Measurements from ENCODE around the gene RIOX2. TPM values are rescaled to one million over a fixed set of nuclear protein-coding genes. Genes with fewer than 3 reads are reported as not detected.

RIOX2 gene
- total RNA-seq, 1 donor from 2014 or later: 10.4 TPM

GRCh38 chr3:97979610-97980009 is 7.4 kb upstream of the RIOX2 start:
- TF ChIP-seq, protein P1, sequence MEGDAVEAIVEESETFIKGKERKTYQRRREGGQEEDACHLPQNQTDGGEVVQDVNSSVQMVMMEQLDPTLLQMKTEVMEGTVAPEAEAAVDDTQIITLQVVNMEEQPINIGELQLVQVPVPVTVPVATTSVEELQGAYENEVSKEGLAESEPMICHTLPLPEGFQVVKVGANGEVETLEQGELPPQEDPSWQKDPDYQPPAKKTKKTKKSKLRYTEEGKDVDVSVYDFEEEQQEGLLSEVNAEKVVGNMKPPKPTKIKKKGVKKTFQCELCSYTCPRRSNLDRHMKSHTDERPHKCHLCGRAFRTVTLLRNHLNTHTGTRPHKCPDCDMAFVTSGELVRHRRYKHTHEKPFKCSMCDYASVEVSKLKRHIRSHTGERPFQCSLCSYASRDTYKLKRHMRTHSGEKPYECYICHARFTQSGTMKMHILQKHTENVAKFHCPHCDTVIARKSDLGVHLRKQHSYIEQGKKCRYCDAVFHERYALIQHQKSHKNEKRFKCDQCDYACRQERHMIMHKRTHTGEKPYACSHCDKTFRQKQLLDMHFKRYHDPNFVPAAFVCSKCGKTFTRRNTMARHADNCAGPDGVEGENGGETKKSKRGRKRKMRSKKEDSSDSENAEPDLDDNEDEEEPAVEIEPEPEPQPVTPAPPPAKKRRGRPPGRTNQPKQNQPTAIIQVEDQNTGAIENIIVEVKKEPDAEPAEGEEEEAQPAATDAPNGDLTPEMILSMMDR (IDR thresholded peaks at IDR 0.05): no peak
- TF ChIP-seq EZH2 (IDR thresholded peaks at IDR 0.05): no peak
- no peak for TF ChIP-seq EZH2phosphoT487 (IDR thresholded peaks at IDR 0.05)
- no peaks in the 10 kb centered on the region for H3K36me3 ChIP-seq
- H3K9me3 Mint-ChIP-seq: no peaks in the 10 kb centered on the region

GRCh38 chr3:97975466-97975865 is 3.2 kb upstream of the RIOX2 start:
- Histone ChIP-seq H3K9me3 (ENCODE audit: low read depth) (no peaks in the 10 kb centered on the region), H4K20me1 (ENCODE audit: low read depth) (no peaks in the 10 kb centered on the region), H3K27me3 (peaks cover 21% of the 10 kb centered on the region), H3K4me3 (no peak overlapping the region), H3K79me2 (ENCODE audit: low read depth) (no peaks in the 10 kb centered on the region), H3K27ac (no peak overlapping the region), H3K9ac (no peak overlapping the region), H2AFZ (replicated peaks) (no peak overlapping the region), H3F3A (ENCODE audit: low read depth) (no peaks in the 10 kb centered on the region), H3K4me2 (no peak overlapping the region), H3K4me1 (no peaks in the 10 kb centered on the region), H3K36me3 (no peaks in the 10 kb centered on the region)
- H3K4me1 Mint-ChIP-seq: peaks cover 5% of the 10 kb centered on the region
- no peak overlapping the region for H3K4me3 Mint-ChIP-seq
- TF ChIP-seq EZH2phosphoT487 (IDR thresholded peaks at IDR 0.05) (no peak), EZH2 (IDR thresholded peaks at IDR 0.05) (no peak)
- TF ChIP-seq, protein P1 (IDR thresholded peaks at IDR 0.05): peak; percentile 15
- no peak for DNase-seq (ENCODE audit: low spot score)
- H3K36me3 Mint-ChIP-seq: no peaks in the 10 kb centered on the region
- H3K27ac Mint-ChIP-seq: no peak overlapping the region
- no peaks in the 10 kb centered on the region for H3K9me3 Mint-ChIP-seq
- H3K27me3 Mint-ChIP-seq (ENCODE audit: insufficient read depth, low read depth): peaks cover 7% of the 10 kb centered on the region

More at GRCh38 chr3:97979610-97980009, 7.4 kb upstream of the RIOX2 start:
- Histone ChIP-seq H3K4me2 (no peak overlapping the region), H2AFZ (replicated peaks) (no peak overlapping the region), H3K27ac (no peak overlapping the region), H3K27me3 (no peaks in the 10 kb centered on the region), H4K20me1 (ENCODE audit: low read depth) (no peaks in the 10 kb centered on the region), H3K4me3 (no peak overlapping the region), H3K9me3 (ENCODE audit: low read depth) (no peaks in the 10 kb centered on the region), H3K4me1 (no peaks in the 10 kb centered on the region), H3K9ac (no peak overlapping the region), H3K79me2 (ENCODE audit: low read depth) (no peaks in the 10 kb centered on the region), H3F3A (ENCODE audit: low read depth) (no peaks in the 10 kb centered on the region)
- H3K4me3 Mint-ChIP-seq: no peak overlapping the region
- H3K27ac Mint-ChIP-seq: no peak overlapping the region
- peaks cover 3% of the 10 kb centered on the region for H3K27me3 Mint-ChIP-seq (ENCODE audit: insufficient read depth, low read depth)
- no peaks in the 10 kb centered on the region for H3K36me3 Mint-ChIP-seq
- no peaks in the 10 kb centered on the region for H3K4me1 Mint-ChIP-seq
- peak; percentile 27 for DNase-seq (ENCODE audit: low spot score)

- H3K36me3 ChIP-seq: no peaks in the 10 kb centered on the region
- peaks cover 7% of the 10 kb centered on the region for H3K4me1 Mint-ChIP-seq
- TF ChIP-seq EZH2phosphoT487 (IDR thresholded peaks at IDR 0.05) (no peak), EZH2 (IDR thresholded peaks at IDR 0.05) (no peak)
- TF ChIP-seq, protein P1 (IDR thresholded peaks at IDR 0.05): no peak
These were observed 2.8 kb upstream of the RIOX2 start for GRCh38 chr3:97974996-97975395.

More at GRCh38 chr3:97974996-97975395, 2.8 kb upstream of the RIOX2 start:
- Mint-ChIP-seq H3K36me3 (no peaks in the 10 kb centered on the region), H3K27me3 (ENCODE audit: insufficient read depth, low read depth) (peaks cover 7% of the 10 kb centered on the region), H3K9me3 (no peaks in the 10 kb centered on the region), H3K4me3 (no peak overlapping the region), H3K27ac (no peak overlapping the region)
- H3K4me3 ChIP-seq: no peak overlapping the region
- no peak overlapping the region for H3K27ac ChIP-seq
- H3K27me3 ChIP-seq: peaks cover 21% of the 10 kb centered on the region
- no peaks in the 10 kb centered on the region for H3K9me3 ChIP-seq (ENCODE audit: low read depth)
- H3K4me2 ChIP-seq: no peak overlapping the region
- H2AFZ ChIP-seq (replicated peaks): no peak overlapping the region
- DNase-seq (ENCODE audit: low spot score): no peak
- no peak overlapping the region for H3K9ac ChIP-seq
- no peaks in the 10 kb centered on the region for H3F3A ChIP-seq (ENCODE audit: low read depth)
- no peaks in the 10 kb centered on the region for H4K20me1 ChIP-seq (ENCODE audit: low read depth)
- H3K79me2 ChIP-seq (ENCODE audit: low read depth): no peaks in the 10 kb centered on the region
- no peaks in the 10 kb centered on the region for H3K4me1 ChIP-seq
